PFSK-1 (cell line): ENCODE measurements around the gene BICD1.

Experiments
- POLR2AphosphoS5 ChIP-seq: IDR thresholded peaks from 2 replicates; pipeline ENCODE4 v1.6.1; 2012; ENCODE audit warnings: low read depth, mild to moderate bottlenecking, control low read depth, low read length, moderate library complexity
- SIN3A ChIP-seq: IDR thresholded peaks from 2 replicates; pipeline ENCODE4 v1.6.1; 2012; ENCODE audit warnings: mild to moderate bottlenecking, low read length, moderate library complexity, borderline replicate concordance; ENCODE audit not compliant: insufficient read depth

GRCh38 chr12:32265456-32265855 lies 158.8 kb downstream of the BICD1 start:
- TF ChIP-seq POLR2AphosphoS5, result no peak
- TF ChIP-seq SIN3A, result no peak
